GM11168 (cell line): ENCODE measurements around the gene WAC.

Experiments used
- in situ Hi-C: fragments of 300-500 bp; cut with MboI; formaldehyde crosslinking; loops from one replicate; pipeline ENCODE4 v1.12.0; 2022; ENCODE audit warnings: low sequenced_read_pairs; ENCODE audit not compliant: unreplicated experiment

WAC gene

DNA sequence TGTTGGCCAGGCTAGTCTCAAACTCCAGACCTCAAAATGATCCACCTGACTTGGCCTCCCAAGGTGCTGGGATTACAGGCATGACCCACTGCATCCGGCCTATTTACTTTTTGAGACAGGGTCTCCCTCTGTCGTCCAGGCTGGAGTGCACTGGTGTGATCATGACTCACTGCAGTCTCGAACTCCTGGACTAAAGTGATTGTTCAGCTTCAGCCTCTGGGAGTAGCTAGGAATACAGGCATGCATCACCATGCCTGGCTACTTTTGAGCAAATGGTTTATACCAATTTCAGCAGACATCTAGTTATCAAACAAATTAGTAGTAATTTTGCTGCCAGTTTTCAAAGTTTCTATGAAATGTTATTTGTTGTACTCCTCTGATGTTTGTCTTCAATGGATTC, 2.2 kb upstream of the WAC start:
- in situ Hi-C loops, result no loop called here

DNA sequence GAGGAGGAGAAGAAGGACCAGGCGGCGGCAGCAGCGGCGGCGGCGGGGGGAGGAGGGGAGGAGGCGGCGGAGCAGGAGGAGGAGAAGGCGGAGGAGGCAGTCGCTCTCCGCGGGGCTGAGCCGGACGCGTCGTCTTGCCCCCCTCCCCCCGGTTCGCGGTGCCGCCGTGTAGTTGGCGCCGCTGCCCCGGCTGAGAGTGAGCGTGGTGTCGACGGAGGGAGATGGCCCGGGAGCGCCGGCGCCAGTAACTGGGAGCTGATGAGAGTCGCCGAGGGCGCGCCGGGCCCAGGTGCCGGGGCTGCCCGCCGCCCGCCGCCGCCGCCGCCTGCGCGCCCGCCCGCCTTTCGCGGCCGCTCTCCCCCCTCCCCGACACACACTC, 257 bp downstream of the WAC start:
- in situ Hi-C loops, result no loop called here

DNA sequence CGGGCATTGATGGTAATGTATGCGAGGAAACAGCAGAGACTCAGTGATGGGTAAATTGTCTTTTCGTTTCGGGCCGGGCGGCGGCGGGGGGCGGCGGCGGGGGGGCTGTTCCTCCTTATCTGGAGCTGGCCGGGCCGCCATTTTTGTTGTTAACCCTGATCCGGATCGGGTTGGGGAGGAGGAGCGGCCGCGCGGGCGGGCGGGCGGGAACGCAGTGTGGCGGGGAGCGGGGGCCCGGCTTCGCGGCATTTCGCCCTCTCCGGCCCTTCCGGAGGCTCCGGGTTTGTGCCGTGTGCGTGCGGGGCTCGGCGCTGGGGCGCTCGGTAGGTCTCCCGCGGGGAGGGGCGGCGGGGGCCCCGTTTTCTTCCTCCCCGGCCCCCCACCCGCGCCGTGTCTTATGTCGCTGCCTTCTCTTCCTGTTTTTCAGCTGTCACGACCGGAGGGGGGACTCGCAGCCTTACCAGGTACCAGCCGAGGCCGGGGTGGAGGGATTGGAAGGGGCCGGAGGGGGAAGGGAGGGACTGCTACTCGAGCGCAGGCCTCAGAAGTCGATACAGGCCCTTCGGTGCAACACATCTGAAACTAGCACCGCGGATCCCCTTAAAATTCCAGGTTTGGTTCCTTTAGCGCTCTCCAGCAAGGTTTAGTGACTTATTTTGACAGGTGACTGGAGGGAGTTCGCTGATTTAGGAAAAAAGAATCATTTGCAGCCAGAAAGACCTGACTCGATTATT, 820 bp downstream of the WAC start:
- in situ Hi-C loops, result no loop called here

DNA sequence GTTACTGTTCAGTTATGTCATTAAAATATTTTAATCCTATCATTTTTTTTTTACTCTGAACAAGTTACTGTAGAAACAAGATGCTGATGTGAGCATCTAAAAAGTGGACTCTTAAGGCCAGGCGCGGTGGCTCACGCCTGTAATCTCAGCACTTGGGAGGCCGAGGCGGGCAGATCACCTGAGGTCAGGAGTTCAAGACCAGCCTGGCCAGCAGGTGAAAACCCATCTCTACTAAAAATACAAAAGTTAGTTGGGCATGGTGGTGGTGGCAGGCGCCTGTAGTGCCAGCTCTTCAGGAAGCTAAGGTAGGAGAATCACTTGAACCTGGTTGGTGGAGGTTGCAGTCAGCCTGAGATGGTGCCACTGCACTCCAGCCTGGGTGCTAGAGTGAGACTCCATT, 2.9 kb downstream of the WAC start:
- in situ Hi-C loops, result no loop called here

DNA sequence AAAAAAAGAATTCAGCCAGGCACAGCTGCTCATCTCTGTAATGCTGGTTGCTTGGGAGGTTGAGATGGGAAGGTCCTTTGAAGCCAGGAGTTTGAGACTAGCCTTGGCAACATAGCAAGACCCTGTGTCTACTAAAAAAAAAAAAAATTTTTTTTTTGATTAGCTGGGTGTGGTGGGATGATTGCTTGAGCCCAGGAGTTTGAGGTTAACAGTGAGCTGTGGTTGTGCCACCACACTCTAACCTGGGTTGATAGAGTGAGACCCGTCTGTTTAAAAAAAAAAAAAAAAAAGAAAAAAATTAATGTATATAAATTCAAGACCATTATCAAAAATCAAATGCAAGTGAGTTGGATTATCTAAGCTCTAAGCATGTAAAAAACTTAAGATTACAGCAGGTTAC, 5.7 kb downstream of the WAC start:
- in situ Hi-C loops, result no loop called here

DNA sequence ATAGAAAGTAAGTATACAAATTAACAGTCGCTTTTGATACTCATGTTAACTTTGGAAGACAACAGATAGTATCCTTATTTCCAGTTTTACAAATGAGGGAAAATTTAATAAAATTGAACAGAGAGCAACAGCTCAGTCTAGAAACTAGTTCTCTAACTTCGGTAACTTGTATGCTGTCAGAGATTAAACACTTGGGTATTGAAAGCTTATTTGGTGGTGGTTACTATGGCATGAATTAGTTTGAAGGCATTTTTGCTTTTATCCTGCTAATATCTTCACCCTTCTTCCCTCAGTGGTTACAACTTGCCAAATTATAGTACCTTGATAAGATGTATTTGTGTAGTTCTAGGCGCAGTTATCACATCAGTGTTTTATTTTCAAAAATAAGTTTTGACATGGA, 7.2 kb downstream of the WAC start:
- in situ Hi-C loops, result no loop called here

DNA sequence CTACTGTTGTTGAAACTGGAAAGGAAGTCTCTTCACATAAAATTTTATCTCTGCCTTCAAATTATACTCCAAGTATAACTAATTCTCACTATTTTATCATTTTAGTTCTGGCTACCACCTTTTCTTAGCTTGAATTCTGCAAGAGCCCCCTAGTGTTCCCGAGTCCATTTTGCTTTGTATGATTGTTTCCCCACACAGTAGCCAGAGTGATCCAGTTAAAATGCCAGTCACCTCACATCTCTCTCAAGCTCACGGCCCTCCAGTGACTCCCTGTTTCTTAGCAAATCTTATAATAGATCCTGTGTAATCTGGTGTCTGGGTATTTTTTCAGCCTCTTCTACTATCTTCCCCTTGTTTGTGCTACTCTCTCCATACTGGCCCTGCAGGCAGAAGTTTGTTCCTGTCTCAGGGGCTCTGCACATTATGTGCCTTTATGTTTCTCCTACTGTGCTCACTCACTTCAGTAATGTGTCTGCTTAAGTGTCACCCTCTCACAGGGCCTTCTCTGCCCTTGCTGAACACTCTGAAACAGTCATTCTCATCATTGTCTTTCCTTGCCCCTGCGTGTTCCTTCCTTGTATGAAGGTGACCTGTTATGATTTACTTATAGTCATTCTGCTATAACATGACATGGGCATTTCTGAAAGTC, 8.9 kb downstream of the WAC start:
- in situ Hi-C loops, result no loop called here

DNA sequence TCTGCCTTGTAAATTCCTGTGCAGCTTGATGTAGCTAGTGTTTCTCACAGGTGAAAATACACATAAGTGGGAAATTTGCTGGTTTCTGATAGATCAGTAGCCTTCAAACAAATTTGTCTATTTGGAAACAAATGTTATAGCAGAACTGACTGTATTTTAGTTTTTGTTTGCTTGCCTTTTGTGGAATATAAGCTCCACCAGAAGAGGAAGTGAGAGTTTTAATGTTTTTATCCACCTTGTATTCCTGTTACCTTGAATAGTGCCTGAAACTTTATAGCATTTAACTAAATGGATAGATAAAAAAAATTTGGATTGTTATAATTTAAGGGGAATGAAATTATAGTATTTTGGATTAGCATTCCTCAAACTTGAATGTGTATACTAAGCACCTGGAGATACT, 9.8 kb downstream of the WAC start:
- in situ Hi-C loops, result no loop called here

DNA sequence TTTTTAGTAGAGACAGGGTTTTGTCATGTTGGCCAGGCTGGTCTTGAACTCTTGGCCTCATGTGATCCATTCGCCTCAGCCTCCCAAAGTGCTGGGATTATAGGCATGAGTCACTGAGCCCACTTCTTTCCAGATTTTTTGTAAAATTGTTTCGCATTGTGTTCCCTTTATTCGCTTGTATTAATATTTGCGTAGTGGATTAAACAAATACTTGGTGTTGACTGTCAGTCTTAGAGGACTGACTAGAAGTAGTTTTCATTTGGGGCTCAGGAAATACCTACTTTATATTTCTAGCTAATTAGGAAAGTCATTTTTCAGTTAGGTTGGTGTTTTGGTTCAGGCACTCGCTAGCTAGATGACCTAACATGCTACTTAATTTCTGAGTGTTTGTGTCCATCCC, 11.1 kb downstream of the WAC start:
- in situ Hi-C loops, result no loop called here

DNA sequence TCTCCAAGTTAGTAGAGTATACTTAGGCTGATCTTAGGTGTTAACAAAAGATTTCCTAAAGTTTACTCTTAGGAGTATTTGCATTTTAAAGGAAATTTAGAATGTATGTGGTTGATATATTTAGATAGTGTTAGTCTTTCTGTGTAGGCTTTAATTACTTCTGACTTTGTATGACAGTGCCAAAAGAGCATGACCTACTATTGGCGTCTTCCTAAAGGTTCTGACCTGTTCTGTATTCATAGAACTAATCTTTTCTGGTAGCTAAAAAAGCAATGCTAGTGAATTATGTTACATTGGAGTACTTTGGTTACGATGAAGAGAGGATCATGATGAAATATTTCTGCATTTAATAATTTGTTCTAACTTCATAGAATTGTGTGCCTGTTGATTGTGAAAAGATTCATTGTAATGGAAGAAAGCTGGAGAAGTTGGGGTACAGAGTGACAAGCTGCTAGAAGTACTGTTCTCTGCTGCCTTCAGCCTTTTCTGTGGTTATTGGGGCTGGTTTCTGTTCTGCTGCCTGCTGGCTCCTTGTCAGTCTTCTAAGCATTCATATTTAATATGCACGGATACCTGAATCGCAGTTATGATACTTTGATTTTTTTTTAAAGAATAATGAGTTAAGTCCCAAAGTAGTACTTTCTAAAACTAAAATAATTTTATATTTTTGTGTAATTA, 13.2 kb downstream of the WAC start:
- in situ Hi-C loops, result no loop called here

DNA sequence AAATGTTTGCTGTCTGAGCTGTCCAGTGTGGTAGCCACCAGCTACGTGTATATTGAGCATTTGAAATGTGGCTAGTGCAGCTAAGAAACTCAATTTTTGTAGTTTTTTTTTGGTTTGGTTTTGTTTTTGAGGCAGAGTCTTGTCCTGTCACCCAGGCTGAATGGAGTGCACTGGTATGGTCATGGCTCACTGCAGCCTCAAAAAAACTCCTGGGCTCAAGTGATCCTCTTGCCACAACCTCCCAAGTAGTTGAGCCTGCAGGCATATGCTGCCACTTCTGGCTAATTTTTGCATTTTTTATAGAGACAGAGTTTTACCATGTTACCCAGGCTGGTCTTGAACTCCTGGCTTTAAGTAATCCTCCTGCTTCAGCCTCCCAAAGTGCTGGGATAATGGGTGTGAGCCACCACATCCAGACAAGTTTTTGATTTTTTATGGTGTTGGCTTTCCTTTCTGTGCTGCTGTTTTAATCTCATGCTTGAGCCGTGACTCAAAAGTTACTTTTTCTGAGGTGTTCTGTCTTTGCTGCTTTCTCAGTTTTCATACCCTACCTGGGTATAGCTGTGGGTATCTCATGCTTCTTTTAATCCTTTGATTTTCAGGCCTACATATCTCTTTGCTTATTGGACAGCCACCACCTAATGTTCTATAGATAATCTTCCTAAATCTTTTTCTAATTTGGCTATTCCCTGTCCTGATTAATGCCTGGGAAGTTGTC, 16.0 kb downstream of the WAC start:
- in situ Hi-C loops, result no loop called here

DNA sequence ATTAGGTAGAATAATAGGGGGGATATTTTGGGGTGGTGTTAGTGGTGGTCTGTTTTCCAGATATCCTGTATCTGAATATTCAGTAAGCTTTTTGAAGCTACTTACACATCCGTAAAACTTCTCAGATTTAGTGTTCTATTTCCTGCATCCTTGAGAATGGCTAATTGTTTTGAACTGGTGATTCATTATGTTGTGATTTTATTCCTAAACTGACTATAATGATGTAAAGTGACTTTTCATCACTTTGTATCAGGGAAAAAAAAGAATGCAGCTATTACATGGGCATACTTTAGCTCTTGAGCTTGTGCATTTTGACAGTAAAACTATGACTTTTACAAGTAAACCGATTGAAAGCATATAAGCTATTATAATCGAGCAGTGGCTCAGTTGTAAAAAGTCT, 18.2 kb downstream of the WAC start:
- in situ Hi-C loops, result no loop called here

DNA sequence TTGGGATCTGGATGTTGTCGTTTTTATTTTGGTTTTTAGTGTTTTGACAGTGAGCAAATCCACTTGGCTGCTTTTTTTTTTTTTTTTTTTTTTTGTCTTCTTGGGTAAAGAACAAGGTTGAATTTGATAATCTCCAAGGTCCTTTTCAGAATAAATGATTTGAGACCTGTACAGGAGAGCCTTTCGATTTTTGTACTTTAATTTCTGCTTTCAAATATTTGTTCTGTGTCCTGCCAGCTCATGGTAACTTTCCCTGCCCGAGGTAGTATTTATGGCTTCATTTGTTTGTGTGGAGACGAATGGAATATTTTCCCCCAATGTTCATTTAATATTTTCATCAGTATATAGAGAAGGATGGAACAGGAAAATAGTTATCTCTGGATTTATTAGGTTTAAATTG, 19.9 kb downstream of the WAC start:
- in situ Hi-C loops, result no loop called here

DNA sequence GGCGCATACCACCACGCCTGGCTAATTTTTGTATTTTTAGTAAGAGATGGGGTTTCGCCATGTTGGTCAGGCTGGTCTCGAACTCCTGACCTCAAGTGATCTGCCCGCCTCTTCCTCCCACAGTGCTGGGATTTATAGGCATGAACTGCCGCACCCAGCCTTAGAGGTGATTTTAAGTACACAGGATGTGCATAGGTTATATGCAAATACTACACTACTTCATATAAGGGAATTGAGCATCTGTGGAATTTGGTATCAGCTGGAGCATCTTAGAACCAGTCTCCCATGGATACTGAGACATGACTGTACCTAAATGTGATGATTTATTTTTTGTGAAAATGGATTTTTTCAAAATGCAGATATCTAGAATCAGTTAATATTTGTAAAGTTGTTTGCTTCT, 21.1 kb downstream of the WAC start:
- in situ Hi-C loops, result no loop called here

DNA sequence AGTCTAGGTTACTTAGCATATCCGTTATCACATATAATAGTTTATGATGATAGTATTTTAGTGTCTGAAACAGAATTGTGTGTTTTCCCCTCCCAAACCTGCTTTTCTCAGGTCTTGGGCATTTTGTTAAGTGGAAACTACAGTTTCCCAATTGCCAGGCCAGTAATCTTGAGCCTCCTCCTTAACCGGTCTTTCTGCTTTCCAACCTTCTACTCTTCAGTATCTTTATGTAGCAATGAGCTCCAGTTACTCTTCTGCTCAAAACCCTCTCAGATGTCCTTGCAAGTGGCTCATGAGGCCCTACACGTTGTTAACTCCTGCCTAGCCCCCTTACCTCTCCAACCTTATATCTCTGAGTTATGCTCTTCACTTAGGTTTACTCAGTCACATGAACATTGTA, 22.0 kb downstream of the WAC start:
- in situ Hi-C loops, result no loop called here

DNA sequence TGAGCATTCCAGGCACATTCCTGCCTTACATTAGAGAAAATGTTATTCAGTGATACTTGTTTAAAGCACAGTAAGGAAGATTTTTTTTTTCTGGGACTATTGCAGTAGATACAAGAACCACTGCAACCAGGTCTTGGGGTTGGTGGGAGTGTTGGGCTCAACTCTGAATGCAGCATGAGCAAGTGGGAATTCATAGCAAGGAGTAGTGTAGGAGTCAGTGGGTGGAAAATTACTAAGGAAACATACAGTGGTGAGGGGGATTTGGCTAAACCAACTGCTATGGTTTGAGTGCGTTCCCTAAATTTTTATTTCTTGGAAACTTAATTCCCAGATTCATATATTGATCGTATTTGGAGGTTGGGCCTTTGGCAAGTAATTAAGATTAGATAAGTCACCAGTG, 22.4 kb downstream of the WAC start:
- in situ Hi-C loops, result no loop called here

DNA sequence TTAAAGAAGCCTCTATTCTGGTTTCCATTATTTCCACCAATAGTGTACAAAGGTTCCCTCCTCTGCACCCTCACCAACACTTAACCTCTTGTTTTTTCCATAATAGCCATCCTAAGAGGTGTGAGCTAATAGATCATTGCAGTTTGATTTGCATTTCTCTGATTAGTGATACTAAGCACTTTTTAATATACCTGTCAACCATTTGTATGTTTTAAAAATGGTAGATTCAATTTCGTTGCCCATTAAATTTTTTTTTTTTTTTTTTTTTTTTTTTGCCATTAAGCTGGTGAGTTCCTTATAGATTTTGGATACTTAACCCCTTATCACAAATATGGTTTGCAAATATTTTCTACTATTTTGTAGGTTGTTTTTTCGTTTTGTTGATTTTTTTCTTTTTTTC, 23.2 kb downstream of the WAC start:
- in situ Hi-C loops, result no loop called here

DNA sequence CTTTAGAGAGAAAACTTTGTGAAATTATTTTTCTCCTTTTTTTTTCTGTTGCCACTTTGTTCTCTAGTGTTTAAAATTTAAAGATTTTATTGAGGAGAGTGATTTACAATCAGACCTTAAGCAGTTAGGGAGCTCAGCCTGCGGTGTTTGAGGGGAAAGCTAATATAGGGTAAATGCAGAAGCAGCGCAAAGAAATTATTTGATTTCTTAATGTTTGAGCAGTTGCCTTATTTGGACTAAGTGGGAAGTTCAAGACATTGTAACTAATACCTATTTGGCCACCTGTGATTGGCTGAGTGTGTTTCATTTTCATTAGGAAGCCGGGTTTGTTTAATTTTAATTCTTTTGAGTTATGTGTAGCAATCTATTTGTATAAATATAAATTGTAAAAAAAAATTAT, 25.3 kb downstream of the WAC start:
- in situ Hi-C loops, result no loop called here

DNA sequence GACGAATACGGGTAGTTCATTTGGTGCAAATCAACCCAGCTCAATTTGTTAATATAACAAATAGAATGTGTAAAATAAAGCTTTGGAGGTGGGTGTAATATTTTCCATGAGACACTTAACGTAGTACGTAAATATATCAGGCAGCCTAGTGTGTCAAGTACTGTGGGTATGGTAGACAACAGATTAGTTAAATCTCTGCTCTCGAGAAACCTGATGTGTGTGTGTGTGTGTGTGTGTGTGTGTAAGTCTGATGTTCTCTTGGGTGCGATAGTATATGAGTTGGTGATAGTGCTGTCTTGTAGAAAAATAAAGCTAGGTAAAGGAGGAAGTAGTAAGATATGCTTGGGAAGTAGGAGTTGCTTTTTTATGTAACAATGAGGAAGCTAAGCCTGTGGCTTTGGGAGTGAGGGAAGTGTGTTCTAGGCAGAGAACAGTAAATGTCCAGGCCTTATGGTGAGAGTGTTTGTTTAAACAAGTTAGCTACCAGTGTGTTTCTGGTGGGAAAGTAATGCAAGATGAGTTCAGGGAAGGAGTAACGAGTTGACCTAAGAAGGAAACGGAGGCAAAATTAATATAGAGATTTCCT, 26.1 kb downstream of the WAC start:
- in situ Hi-C loops, result no loop called here

DNA sequence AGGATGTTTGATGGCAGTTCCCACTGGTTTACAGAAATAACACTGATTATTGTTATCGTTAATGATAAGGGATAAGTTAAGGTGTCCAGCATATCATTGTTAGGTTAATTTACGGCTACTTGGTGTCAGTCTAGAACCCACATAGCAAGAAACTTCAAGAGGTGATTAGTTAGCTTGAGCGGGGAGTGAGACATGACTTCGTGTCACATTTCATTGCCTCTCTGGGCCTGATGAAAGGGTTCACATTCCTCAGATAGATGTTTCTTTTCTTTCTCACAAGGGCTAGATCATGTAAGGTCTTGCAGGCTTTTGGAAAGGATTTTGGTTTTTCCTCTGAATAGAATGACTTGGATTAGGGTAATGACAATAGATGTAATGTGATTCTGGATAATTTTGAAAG, 26.7 kb downstream of the WAC start:
- in situ Hi-C loops, result no loop called here

DNA sequence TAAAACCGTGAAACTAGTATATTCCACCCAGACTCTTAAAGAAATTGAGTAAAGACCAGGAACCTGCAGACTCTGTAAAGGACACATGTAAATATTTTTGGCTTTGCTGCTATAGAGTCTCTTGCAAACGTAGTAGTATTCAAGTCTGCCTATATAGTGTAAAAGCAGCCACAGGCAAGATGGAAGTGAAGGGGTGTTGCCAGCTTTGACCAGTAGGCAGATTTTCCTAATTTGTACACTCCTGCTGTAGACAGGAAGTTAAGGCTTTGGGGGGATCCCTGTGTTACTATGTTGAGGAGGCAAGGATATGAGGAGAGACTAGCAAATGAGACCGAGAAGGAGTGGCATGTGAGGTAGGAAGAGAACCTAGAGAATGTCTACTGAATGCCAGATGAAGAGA, 27.7 kb downstream of the WAC start:
- in situ Hi-C loops, result no loop called here
